Measurements from ENCODE around the gene STARD10.

Gene STARD10

DNA sequence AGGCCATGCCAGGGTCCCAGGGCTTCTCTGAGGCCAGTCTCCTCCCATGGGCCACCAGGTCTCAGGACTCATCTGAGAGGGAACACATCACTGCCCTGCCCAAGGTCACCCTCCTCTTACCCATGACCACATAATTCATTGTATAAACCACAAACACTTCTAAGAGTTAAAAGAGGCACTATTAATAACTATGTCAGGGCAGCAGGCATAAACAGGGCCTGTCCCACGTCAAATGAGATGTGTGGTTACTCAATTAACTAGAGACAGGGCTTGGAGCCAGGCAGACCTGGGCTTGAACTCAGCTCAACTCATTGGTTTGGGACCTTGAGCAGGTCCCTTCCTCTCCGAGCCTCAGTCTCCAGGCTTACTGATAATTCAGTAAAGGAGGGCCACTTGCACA is 74.7 kb downstream of the STARD10 start:
- no peak for DNase-seq (ENCODE audit: low read depth)
- TF ChIP-seq, protein P1, sequence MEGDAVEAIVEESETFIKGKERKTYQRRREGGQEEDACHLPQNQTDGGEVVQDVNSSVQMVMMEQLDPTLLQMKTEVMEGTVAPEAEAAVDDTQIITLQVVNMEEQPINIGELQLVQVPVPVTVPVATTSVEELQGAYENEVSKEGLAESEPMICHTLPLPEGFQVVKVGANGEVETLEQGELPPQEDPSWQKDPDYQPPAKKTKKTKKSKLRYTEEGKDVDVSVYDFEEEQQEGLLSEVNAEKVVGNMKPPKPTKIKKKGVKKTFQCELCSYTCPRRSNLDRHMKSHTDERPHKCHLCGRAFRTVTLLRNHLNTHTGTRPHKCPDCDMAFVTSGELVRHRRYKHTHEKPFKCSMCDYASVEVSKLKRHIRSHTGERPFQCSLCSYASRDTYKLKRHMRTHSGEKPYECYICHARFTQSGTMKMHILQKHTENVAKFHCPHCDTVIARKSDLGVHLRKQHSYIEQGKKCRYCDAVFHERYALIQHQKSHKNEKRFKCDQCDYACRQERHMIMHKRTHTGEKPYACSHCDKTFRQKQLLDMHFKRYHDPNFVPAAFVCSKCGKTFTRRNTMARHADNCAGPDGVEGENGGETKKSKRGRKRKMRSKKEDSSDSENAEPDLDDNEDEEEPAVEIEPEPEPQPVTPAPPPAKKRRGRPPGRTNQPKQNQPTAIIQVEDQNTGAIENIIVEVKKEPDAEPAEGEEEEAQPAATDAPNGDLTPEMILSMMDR (IDR thresholded peaks at IDR 0.05; ENCODE audit: control insufficient read depth, extremely low read depth, insufficient read depth), result no peak

DNA sequence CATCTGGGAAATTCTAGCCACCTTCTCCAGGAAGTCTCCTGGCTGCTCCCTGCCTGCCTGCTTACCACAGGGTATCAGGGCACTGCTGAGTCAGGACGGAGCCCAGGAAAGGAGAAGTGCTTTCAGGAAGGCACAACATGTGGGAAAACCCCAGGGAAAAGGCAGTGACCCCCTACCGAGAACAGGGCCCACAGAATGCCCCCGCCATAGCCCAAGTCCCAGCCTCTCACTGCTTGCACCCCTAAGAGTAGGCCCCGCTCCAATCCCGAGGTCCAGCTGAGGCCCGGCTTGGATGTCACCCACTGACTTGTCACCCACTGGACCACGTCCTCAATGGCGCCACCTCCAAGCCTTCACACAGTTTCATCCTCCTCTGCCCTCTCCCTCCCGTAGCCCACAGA is 75.7 kb downstream of the STARD10 start:
- no peak for DNase-seq (ENCODE audit: low read depth)
- no peak overlapping the region for H3K4me3 ChIP-seq (ENCODE audit: low read depth, low read length)
- TF ChIP-seq, protein P1 (IDR thresholded peaks at IDR 0.05; ENCODE audit: control insufficient read depth, extremely low read depth, insufficient read depth), result no peak

More for the DNA sequence above, 74.7 kb downstream of the STARD10 start:
- no peak overlapping the region for H3K4me3 ChIP-seq (ENCODE audit: low read depth, low read length)

DNA sequence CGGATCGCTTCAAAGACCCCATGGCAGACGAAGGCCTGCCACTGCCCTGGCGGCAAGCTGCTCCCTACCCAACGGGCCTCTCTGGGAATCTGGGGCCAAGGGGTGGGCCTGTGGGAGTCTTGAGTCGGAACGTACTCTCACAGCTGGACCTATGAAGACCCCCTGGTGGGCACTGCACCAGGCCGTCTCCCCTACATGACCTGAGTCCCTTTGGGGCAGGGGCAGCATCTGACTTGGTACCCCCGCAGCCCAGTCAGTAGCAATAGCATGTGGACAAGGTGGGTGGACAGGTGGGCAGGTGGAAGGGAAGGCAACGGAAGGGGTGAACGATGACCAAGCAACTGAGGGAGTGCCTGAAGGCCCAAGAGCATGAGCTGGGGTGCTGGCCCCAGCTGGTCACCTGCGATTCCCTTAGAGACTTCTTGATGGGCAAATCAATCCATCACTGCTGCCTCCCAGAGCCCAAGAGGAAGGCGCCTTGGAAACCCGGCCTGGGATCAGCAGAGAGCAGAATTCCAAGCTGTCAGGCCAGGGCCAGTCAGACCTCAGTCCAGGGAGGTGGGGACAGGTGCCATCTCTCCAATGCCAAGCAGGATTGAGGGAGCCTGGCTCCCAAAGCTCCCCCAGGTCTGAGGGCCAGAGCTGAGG is 76.9 kb downstream of the STARD10 start:
- TF ChIP-seq, protein P1 (IDR thresholded peaks at IDR 0.05; ENCODE audit: control insufficient read depth, extremely low read depth, insufficient read depth), result no peak
- no peak overlapping the region for H3K4me3 ChIP-seq (ENCODE audit: low read depth, low read length)
- no peak for DNase-seq (ENCODE audit: low read depth)

DNA sequence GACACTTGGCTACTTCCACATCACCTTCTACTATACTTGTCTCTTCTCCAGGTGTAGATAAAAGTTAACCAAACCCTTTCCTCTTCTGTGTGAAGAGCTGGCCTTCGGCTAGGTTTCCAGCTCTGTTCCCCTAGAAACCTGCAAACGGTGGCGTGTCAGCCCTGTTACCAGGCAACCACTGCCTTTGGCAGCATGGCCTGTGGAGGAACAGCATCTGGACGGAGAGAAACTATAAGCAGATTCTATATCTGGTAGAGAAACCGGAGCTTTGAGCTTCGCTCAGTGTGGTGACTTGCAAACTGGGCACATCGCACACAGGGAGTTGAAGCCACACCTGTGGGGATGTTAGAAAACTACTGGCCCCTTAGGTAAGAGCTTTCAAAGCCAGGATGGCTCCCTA is 77.6 kb downstream of the STARD10 start:
- TF ChIP-seq, protein P1 (IDR thresholded peaks at IDR 0.05; ENCODE audit: control insufficient read depth, extremely low read depth, insufficient read depth), result no peak
- no peak overlapping the region for H3K4me3 ChIP-seq (ENCODE audit: low read depth, low read length)
- DNase-seq (ENCODE audit: low read depth), result no peak

DNA sequence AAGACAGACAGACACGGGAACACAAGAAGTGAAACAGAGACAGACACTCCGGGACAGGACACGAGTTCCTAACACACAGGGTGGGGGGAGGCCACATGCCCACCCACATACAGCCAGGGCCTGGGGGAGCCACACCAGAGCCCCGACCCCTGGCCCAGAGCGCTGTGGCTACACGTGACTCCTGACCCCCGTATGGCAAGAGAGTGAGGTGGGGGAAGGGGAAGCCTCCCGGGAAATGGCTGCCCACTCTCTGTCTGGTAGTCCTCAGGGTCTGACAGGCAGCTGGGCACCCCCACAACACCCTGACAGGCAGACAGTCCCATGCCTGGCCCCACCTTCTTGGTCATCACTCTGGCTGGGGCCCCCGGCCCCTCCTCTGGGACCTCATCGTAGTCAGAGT is 81.0 kb downstream of the STARD10 start:
- TF ChIP-seq, protein P1 (IDR thresholded peaks at IDR 0.05; ENCODE audit: control insufficient read depth, extremely low read depth, insufficient read depth), result no peak
- DNase-seq (ENCODE audit: low read depth), result no peak
- H3K4me3 ChIP-seq (ENCODE audit: low read depth, low read length), result no peak overlapping the region

DNA sequence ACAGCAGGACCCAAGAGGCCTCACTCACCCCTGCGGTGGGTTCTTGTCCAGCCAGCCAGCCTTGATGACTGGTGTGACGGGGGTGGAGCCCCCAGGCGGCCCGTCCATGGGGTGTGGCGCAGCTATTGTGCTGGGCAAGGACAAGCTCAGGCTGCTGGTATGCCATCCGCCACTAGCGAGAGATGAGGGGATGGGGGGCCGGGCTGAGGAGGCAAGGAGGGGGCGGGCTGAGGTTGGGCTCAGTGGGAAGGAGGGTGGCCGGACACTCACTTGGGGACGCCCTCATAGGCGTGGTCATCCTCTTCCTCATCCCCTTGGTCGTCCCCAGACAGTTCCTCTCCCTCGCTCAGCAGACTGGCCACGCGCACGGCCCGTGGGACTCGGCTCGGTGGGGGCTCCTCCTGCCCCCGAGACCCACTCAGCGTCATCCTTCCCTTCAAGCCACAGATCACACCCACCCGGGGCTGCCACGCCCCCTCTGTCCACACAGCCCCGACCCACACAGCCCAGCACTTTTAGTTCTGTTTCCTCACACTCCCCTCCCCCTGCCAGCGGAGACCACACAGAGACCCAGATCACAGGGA is 81.6 kb downstream of the STARD10 start:
- DNase-seq (ENCODE audit: low read depth), result no peak
- H3K4me3 ChIP-seq (ENCODE audit: low read depth, low read length), result no peak overlapping the region
- TF ChIP-seq, protein P1 (IDR thresholded peaks at IDR 0.05; ENCODE audit: control insufficient read depth, extremely low read depth, insufficient read depth), result no peak

DNA sequence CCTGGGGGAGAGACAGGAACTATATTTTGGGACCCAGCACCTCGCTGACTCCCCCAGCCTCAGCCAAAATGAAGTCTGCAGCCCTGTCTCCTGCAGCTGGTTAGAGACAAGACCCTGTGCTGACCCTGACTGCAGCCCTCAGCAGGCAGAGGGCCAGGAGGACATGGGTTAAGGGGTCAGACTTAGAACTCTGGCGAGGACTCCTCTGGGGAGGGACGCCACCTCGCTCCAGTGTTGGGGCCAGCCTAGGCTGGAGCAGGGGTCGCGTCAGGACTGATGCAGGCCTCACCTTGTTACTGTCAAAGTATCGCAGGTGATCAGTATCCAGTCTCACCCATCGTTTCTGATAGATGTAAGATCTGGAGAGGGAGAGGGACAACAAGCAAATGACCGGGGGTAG is 82.7 kb downstream of the STARD10 start:
- H3K4me3 ChIP-seq (ENCODE audit: low read depth, low read length), result no peak overlapping the region
- no peak for DNase-seq (ENCODE audit: low read depth)
- TF ChIP-seq, protein P1 (IDR thresholded peaks at IDR 0.05; ENCODE audit: control insufficient read depth, extremely low read depth, insufficient read depth), result no peak

Data from LNCaP clone FGC (cell line).